Stimulated activated CD4-positive, alpha-beta T cell treated with anti-CD3 and anti-CD28 coated beads, Interleukin-4, amount 100 ng/mL, for 4 hours (primary cell): Measurements from ENCODE around the gene SLC5A10.
"Not testable (repeated sequence)": the region's sequence is repeated elsewhere in the genome, so short reads cannot be mapped to it uniquely, and the experiment has no call there.

Experiments
- DNase-seq, 2 experiments: peaks; one replicate each; pipeline ENCODE4 v3.0.0-alpha.2; 2020

SLC5A10 gene

DNA sequence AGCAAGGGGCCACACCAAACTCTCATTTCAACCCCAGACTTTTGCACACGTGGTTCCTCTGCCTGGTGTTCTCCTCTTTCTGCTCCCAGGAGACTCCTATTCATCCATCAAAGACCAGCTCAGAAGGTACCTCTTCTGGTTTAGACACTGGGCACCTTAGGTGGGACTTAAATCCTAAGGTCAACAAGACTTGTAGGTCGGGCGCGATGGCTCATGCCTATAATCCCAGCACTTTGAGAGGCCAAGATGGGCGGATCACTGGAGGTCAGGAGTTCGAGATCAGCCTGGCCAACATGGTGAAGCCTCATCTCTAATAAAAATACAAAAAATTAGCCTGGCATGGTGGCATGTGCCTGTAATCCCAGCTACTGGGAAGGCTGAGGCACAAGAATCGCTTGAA is 95.5 kb downstream of the SLC5A10 start:
- DNase-seq, result not testable (repeated sequence)

GRCh38 chr17:19048826-19049225 is 96.9 kb downstream of the SLC5A10 start:
- DNase-seq, result peak in 1 of 2 experiments; percentile 1

DNA sequence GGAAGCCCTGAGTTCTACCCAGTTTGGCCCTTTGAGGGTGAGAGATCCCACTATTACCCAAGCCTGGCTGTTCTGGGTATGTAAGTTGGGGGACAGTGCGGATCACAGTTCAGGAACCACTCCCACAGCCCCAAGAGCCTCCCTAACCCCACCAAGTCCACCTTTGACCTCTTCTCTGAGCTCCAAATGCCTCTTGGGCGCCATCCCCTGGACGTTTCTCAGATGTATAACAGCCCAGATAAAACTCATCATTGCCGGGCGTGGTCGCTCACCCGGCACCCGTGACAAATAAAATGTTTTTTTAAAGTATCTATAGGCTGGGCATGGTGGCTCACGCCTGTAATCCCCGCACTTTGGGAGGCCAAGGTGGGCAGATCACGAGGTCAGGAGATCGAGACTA is 103.5 kb downstream of the SLC5A10 start:
- not testable (repeated sequence) for DNase-seq

GRCh38 chr17:19062009-19062717 is 110.2 kb downstream of the SLC5A10 start:
- DNase-seq, result not testable (repeated sequence)

DNA sequence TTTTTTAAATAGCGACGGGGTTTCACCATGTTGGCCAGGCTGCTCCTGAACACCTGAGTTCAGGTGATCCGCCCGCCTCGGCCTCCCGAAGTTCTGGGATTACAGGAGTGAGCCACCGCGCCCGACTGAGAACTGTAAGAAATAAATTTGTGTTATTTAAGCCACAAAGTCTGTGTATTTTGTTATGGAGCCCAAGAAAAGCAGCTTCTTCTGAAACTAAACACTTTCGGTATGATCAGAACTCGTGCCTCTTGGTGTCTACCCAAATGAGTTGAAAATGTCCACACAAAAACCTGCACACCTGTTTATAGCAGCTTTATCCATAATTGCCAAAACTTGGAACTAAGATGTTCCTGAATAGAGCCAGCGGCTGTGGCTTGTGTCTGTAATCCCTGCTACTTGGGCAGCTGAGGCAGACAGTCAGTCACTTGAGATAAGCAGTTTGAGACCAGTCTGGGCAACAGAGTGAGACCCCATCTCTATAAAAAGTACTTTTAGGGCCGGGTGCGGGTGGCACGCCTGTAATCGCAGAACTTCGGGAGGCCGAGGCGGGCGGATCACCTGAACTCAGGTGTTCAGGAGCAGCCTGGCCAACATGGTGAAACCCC is 110.9 kb downstream of the SLC5A10 start:
- DNase-seq, result not testable (repeated sequence)

GRCh38 chr17:19063326-19063956 is 111.5 kb downstream of the SLC5A10 start:
- DNase-seq, result peak; percentile 63 to 78

DNA sequence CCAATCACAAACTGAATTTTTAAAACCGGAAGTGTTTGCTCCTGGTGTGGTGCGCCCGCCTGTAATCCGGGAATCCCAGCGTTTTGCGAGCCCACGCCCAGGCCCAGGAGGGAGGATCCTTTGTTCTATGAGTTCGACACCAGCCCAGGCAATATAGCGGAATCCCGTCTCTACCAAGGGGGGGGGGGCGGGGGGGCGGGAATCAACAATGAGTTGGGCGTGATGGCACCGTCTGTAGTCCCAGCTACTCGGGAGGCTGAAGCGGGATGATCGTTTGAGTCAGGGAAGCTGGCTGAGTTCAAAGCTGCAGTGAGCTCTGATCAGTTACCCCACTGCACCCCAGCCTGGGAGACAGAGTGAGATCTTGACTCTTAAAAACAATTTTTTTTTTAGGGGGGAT is 112.4 kb downstream of the SLC5A10 start:
- not testable (repeated sequence) for DNase-seq

DNA sequence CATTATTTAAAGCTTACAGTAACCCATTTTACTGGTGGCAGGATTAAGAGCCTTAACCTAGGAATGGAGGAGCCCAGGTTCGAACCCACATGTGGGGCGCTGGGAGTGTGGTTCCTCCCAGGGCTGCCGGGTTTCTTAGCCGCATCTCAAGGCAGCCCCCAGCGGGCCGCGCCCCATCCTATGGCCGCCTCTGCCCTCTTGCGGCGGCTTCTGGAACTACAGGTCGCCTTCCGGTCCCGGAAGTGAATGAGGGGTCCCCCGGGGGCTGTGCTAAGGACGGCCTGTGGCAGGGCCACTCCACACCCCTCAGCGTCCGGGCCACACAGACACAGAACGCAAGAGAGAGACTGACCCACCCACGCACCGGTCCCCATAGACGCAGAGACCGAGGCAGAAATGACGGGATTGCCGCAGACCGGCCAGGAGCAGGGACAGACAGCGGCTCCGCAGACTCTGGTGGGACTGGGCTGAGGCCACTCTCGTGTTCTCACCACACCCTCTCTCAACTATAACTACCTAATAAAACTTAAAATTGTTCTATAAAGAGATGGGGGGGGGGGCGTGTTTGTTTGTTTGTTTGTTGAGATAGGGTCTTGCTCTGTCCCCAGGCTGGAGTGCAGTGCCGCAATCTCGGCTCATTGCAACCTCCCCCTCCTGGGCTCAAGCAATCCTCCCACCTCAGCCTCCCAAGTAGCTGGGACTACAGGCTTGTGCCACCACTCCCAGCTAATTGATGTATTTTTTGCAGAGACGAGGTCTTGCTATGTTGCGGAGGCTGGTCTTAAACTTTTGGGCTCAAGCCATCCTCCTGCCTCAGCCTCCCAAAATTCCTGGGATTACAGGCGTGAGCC is 118.6 kb downstream of the SLC5A10 start:
- DNase-seq, result not testable (repeated sequence)
